Cardiac muscle cell (in vitro differentiated cells and primary cell): Measurements from ENCODE around the gene WDFY2. TPM values are rescaled to one million over a fixed set of nuclear protein-coding genes. Genes with fewer than 3 reads are reported as not detected.
A peak's percentile ranks its signal among the peaks of the same experiment; 100 is the strongest.

Experiments
- DNase-seq, 2 donors: peaks; one replicate each; pipeline versions ENCODE4 v3.0.0 to v3.0.0-alpha.2; 2010 to 2017; ENCODE audit warnings: low read depth in 1 of 2, low spot score in 1 of 2
- H3K27ac ChIP-seq: fragments of 200-600 bp; sonication (generic); 2 replicates; pipeline ENCODE4 v1.5.1; 2016
- H3K27me3 ChIP-seq: fragments of 200-600 bp; sonication (generic); 2 replicates; pipeline ENCODE4 v1.6.0; 2016; ENCODE audit warnings: control low read depth
- H3K36me3 ChIP-seq: fragments of 200-600 bp; sonication (generic); 2 replicates; pipeline ENCODE4 v1.5.1; 2016; ENCODE audit warnings: control low read depth
- H3K4me1 ChIP-seq: fragments of 200-600 bp; sonication (generic); 2 replicates; pipeline ENCODE4 v1.8.1; 2017; ENCODE audit warnings: low read depth, mild to moderate bottlenecking, mixed run types
- H3K4me3 ChIP-seq: fragments of 200-600 bp; sonication (generic); 2 replicates; pipeline ENCODE4 v1.5.1; 2016; ENCODE audit warnings: mild to moderate bottlenecking
- H3K9me3 ChIP-seq: fragments of 200-600 bp; sonication (generic); 2 replicates; pipeline ENCODE4 v1.5.1; 2017; ENCODE audit warnings: low read depth, mild to moderate bottlenecking, control low read depth
- CTCF ChIP-seq: IDR thresholded peaks from 2 replicates; pipeline ENCODE4 v1.5.1; 2012; ENCODE audit warnings: low read depth, mild to moderate bottlenecking, low read length
- polyA plus RNA-seq: library from polyadenylated mRNA; unstranded; fragments of >200 nt; fragmentation: Nextera tagmentation; extraction: Ambion mirVana; gene quantifications from 2 replicates; pipeline ENCODE4 v1.2.1, GENCODE V29; 2016
- total RNA-seq: library from RNA; depleted of rRNA; stranded (reverse); fragments of >200 nt; gene quantifications from 2 replicates; pipeline ENCODE4 v1.2.3, GENCODE V29; 2016

WDFY2 gene
- total and polyA plus RNA-seq, 2 experiments from 2014 or later, result 9.1 to 20.4 TPM

GRCh38 chr13:51618626-51619025 lies 34.4 kb downstream of the WDFY2 start:
- TF ChIP-seq CTCF, result no peak
- Histone ChIP-seq H3K27ac (no peak overlapping the region), H3K9me3 (no peaks in the 10 kb centered on the region), H3K4me1 (peaks cover 9% of the 10 kb centered on the region), H3K36me3 (no peaks in the 10 kb centered on the region), H3K27me3 (no peaks in the 10 kb centered on the region), H3K4me3 (no peak overlapping the region)
- peak in 1 of 2 donors; percentile 59 for DNase-seq

DNA sequence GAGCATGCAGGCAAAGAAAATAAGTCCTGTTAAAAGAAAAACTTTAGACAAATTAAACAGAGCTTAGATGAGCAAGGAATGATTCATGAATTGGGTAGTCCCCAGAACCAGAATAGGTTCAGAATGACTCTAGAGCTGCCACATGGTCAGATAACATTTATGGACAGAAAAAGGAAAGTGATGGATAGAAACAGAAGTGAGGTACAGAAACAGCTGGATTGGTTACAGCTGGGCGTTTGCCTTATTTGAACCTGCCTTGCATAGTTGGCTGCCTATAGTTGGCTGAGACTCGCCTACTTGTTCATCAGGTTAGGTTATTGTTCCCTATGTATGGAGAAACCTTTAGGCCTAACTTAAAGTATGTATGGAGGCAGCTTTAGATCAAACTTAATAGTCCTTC lies 35.4 kb downstream of the WDFY2 start:
- Histone ChIP-seq H3K36me3 (no peaks in the 10 kb centered on the region), H3K9me3 (no peaks in the 10 kb centered on the region), H3K4me3 (no peak overlapping the region), H3K27ac (no peak overlapping the region), H3K4me1 (peaks cover 9% of the 10 kb centered on the region), H3K27me3 (no peaks in the 10 kb centered on the region)
- no peak for TF ChIP-seq CTCF
- DNase-seq, result peak in 1 of 2 donors; percentile 39

DNA sequence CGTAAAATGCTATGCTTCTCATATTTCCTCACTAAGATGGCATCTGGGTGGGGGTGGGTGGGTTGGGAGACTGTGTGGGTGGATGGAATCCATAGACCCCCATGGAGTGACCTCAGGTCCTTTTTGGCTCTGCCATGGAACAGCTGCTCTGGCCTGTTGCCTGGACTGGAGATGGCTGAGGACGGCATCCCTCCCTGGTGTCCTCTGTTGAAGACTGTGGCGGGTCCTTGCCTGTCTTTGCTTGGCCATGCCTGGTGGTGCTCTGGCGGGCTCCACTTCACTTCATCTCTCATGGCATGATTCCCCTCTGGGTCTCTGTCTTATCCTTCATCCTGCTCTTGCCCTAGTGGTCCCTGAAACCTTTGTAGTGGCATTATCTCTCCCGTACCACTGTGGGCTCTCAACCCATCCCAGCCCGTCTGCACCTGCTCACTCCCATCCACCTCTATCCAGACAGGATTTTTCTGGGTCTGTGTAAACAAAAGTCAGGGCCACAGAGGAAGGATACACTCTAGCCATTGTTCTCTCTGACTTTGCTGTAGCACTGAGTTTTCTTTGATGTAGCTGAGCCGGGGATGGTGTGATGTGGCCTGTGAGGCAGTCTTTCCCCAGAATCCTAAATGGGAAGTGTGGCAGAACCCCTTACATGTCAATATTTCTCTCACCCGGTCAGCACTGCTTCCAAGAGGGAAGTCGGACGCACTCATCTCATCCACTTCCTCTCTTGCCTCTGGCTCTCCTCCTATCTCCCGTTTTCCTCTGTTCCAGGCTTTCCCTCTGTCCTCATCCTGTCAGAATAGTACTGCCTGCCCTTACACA lies 36.1 kb downstream of the WDFY2 start:
- Histone ChIP-seq H3K4me3 (no peak overlapping the region), H3K27ac (no peak overlapping the region), H3K4me1 (peaks cover 9% of the 10 kb centered on the region), H3K36me3 (no peaks in the 10 kb centered on the region), H3K9me3 (no peaks in the 10 kb centered on the region), H3K27me3 (no peaks in the 10 kb centered on the region)
- DNase-seq, result no peak
- no peak for TF ChIP-seq CTCF

GRCh38 chr13:51621602-51622001 lies 37.3 kb downstream of the WDFY2 start:
- Histone ChIP-seq H3K4me1 (peaks cover 11% of the 10 kb centered on the region), H3K9me3 (no peaks in the 10 kb centered on the region), H3K4me3 (no peak overlapping the region), H3K27ac (no peak overlapping the region), H3K27me3 (no peaks in the 10 kb centered on the region), H3K36me3 (no peaks in the 10 kb centered on the region)
- DNase-seq, result no peak
- no peak for TF ChIP-seq CTCF

GRCh38 chr13:51623473-51623872 lies 39.2 kb downstream of the WDFY2 start:
- H3K27me3 ChIP-seq, result no peaks in the 10 kb centered on the region
- no peaks in the 10 kb centered on the region for H3K9me3 ChIP-seq

More at GRCh38 chr13:51623473-51623872, 39.2 kb downstream of the WDFY2 start:
- H3K27ac ChIP-seq, result no peak overlapping the region
- no peaks in the 10 kb centered on the region for H3K36me3 ChIP-seq
- no peak overlapping the region for H3K4me3 ChIP-seq
- peaks cover 8% of the 10 kb centered on the region for H3K4me1 ChIP-seq
- DNase-seq, result no peak
- no peak for TF ChIP-seq CTCF
